PC-9 (cell line): ENCODE data around the gene HMGN1. TPM values are rescaled to one million over a fixed set of nuclear protein-coding genes. Genes with fewer than 3 reads are reported as not detected.

Experiments
- BruUV-seq: library from RNA; stranded (reverse); fragments of 400-500 nt; replicated peaks from 2 replicates; lab custom pipeline; 2021; lab: Mats Ljungman, UMichigan
- CTCF ChIA-PET: fragments of 300-600 bp; sonication (Branson Sonifier 250); formaldehyde crosslinking; loops from one replicate; lab custom pipeline; 2022; ENCODE audit warnings: antibody characterized with exemption; lab: Charles Lee
- POLR2A ChIA-PET: fragments of 300-600 bp; sonication (Branson Sonifier 250); formaldehyde crosslinking; loops from one replicate; lab custom pipeline; 2022; ENCODE audit warnings: antibody characterized with exemption; ENCODE audit not compliant: unreplicated experiment; lab: Charles Lee
- DNase-seq, 2 experiments: peaks; one replicate each; pipeline versions ENCODE4 v3.0.0 to v3.0.0-alpha.2; 2015 to 2022; ENCODE audit warnings: mixed read lengths in 1 of 2
- H2AFZ ChIP-seq: fragments of 200-600 bp; sonication (generic); 2 replicates; pipeline ENCODE4 v1.8.1; 2017; ENCODE audit warnings: antibody characterized with exemption
- H3F3A ChIP-seq: fragments of 200-600 bp; sonication (generic); 2 replicates; pipeline ENCODE4 v1.8.1; 2017; ENCODE audit warnings: antibody characterized with exemption, mild to moderate bottlenecking, low read depth; ENCODE audit not compliant: insufficient read depth
- H3K27ac ChIP-seq: fragments of 200-600 bp; sonication (generic); 2 replicates; pipeline ENCODE4 v1.6.1; 2016; ENCODE audit warnings: mixed run types
- H3K27me3 ChIP-seq: fragments of 200-600 bp; sonication (generic); 2 replicates; pipeline ENCODE4 v1.6.1; 2016; ENCODE audit warnings: low read depth, mixed run types; ENCODE audit not compliant: insufficient read depth
- H3K36me3 ChIP-seq: fragments of 200-600 bp; sonication (generic); 2 replicates; pipeline ENCODE4 v1.6.1; 2016; ENCODE audit warnings: low read depth, mixed run types
- H3K4me1 ChIP-seq: fragments of 200-600 bp; sonication (generic); replicated peaks from 2 replicates; pipeline ENCODE4 v1.6.1; 2016; ENCODE audit warnings: mixed run types; ENCODE audit not compliant: insufficient read depth
- H3K4me2 ChIP-seq: fragments of 200-600 bp; sonication (generic); 2 replicates; pipeline ENCODE4 v1.6.1; 2017; ENCODE audit warnings: mixed run types
- H3K4me3 ChIP-seq: fragments of 200-600 bp; sonication (generic); 2 replicates; pipeline ENCODE4 v1.6.1; 2016; ENCODE audit warnings: mixed run types
- H3K79me2 ChIP-seq: fragments of 200-600 bp; sonication (generic); 2 replicates; pipeline ENCODE4 v1.6.1; 2017; ENCODE audit warnings: low read depth, mixed run types
- H3K9me2 ChIP-seq: fragments of 200-600 bp; sonication (generic); 2 replicates; pipeline ENCODE4 v1.8.1; 2017; ENCODE audit warnings: mild to moderate bottlenecking; ENCODE audit not compliant: insufficient read depth
- H3K9me3 ChIP-seq: fragments of 200-600 bp; sonication (generic); 2 replicates; pipeline ENCODE4 v1.8.1; 2016; ENCODE audit warnings: low read depth; ENCODE audit not compliant: insufficient read depth
- H4K20me1 ChIP-seq: fragments of 200-600 bp; sonication (generic); 2 replicates; pipeline ENCODE4 v1.8.1; 2017; ENCODE audit not compliant: insufficient read depth
- EZH2 ChIP-seq: fragments of 200-600 bp; sonication (generic); IDR thresholded peaks from 2 replicates; pipeline ENCODE4 v1.8.0; 2017; ENCODE audit warnings: antibody characterized with exemption, low read depth
- intact Hi-C: fragments of 100-400 bp; cut with micrococcal nuclease; formaldehyde crosslinking; loops from one replicate; pipeline ENCODE4 v1.10.0; 2022; ENCODE audit not compliant: unreplicated experiment
- total RNA-seq: library from RNA; stranded (reverse); gene quantifications from 2 replicates; pipeline ENCODE4 v1.2.3, GENCODE V29; 2021
- TF ChIP-seq, protein P1 (sequence below): fragments of 200-600 bp; sonication (generic); conservative IDR thresholded peaks from 2 replicates; pipeline ENCODE4 v1.6.1; 2017; ENCODE audit warnings: mixed run types, antibody characterized with exemption, mild to moderate bottlenecking, moderate library complexity

HMGN1 gene
- total RNA-seq, 1 experiment from 2014 or later = 369 TPM

DNA sequence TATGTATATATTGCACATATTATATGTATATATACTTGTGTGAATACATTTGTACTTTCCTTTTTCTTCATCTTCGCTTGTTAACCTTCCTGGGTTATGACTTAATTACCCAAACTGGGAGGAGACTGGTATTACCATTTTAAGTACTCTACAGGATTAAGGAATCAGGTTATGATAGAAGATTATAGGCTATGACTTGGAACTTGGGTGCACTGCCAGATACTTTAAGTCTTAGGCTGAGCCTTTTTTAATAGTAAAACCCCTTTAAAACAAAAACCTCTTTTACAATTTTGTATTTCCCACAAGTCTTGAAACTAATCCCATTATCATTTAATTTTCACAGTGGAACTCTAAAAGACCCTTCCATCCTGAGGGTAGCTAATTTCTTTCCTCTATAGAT is 41.4 kb downstream of the HMGN1 start:
- intact Hi-C loops = no loop called here
- ChIA-PET POLR2A (no interaction called here), CTCF (no interaction called here)
- TF ChIP-seq, protein P1, sequence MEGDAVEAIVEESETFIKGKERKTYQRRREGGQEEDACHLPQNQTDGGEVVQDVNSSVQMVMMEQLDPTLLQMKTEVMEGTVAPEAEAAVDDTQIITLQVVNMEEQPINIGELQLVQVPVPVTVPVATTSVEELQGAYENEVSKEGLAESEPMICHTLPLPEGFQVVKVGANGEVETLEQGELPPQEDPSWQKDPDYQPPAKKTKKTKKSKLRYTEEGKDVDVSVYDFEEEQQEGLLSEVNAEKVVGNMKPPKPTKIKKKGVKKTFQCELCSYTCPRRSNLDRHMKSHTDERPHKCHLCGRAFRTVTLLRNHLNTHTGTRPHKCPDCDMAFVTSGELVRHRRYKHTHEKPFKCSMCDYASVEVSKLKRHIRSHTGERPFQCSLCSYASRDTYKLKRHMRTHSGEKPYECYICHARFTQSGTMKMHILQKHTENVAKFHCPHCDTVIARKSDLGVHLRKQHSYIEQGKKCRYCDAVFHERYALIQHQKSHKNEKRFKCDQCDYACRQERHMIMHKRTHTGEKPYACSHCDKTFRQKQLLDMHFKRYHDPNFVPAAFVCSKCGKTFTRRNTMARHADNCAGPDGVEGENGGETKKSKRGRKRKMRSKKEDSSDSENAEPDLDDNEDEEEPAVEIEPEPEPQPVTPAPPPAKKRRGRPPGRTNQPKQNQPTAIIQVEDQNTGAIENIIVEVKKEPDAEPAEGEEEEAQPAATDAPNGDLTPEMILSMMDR = no peak
- H3K4me2 ChIP-seq = no peak overlapping the region
- peaks cover 3% of the 10 kb centered on the region; the same call in 1 of the 2 replicates for H3F3A ChIP-seq
- H3K27ac ChIP-seq = no peak overlapping the region
- peaks cover 11% of the 10 kb centered on the region; the same call in 1 of the 2 replicates for H3K36me3 ChIP-seq
- H3K27me3 ChIP-seq = no peaks in the 10 kb centered on the region
- no TSS peak for BruUV-seq
- H2AFZ ChIP-seq = no peak overlapping the region
- H3K79me2 ChIP-seq = peaks cover 48% of the 10 kb centered on the region
- H3K4me3 ChIP-seq = no peak overlapping the region
- no peak for DNase-seq
- H3K9me3 ChIP-seq = no peaks in the 10 kb centered on the region
- no peaks in the 10 kb centered on the region for H3K9me2 ChIP-seq
- peaks cover 9% of the 10 kb centered on the region for H3K4me1 ChIP-seq
- peaks cover 22% of the 10 kb centered on the region; the same call in 1 of the 2 replicates for H4K20me1 ChIP-seq

DNA sequence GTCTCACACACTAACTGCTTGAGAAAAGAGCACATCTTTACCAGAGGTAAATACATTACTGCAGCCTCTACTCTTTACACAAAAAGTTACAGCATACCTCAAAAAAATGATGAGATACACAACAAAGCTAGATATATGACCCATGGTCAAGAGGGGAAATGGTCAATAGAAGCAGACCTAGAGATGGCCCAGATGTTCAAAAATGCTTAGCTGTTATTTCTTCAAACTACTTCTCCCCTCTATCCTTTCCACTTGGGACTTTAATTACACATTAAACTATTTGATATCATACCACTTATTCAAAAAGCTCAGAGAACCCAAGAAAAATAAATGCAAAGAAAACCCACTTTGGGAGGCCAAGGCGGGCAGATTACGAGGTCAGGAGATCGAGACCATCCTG is 48.3 kb downstream of the HMGN1 start:
- Histone ChIP-seq H3K4me3 (no peak overlapping the region), H4K20me1 (no peaks in the 10 kb centered on the region), H3K9me2 (no peaks in the 10 kb centered on the region), H3K27me3 (no peaks in the 10 kb centered on the region), H2AFZ (no peak overlapping the region), H3K9me3 (no peaks in the 10 kb centered on the region), H3K4me2 (no peak overlapping the region), H3K36me3 (peaks cover 5% of the 10 kb centered on the region), H3K4me1 (no peaks in the 10 kb centered on the region), H3K27ac (no peak overlapping the region), H3F3A (no peaks in the 10 kb centered on the region), H3K79me2 (peaks cover 6% of the 10 kb centered on the region; the same call in 1 of the 2 replicates)
- ChIA-PET CTCF (interaction anchor here (0.6 kb wide), 1 partner anchor 831 kb away, joined by 22 read pairs; no protein-coding TSS in a partner anchor), POLR2A (no interaction called here)
- TF ChIP-seq, protein P1 = no peak
- no peak for TF ChIP-seq EZH2
- intact Hi-C loops = no loop called here
- no peak for DNase-seq
- no TSS peak for BruUV-seq

DNA sequence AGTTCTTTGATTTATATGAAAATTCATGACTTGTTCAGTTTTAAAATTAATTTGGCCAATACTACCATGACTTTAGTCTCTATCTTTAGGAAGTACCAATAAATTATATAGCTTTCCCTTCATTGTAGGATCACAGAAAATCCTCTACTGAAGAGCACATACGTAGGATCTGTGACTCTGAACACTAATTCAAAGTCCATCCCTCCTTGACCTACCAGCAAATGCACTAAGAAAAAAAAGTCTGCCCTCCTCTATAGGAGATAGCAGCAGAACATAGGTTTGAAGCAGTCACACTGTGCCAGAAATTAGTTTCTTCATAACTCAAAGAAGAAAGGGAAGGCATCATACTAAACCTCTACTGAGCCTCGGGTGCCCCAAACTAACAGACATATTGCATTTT is 52.0 kb downstream of the HMGN1 start:
- Histone ChIP-seq H3K4me3 (no peak overlapping the region), H3F3A (no peaks in the 10 kb centered on the region), H3K27me3 (no peaks in the 10 kb centered on the region), H3K9me2 (no peaks in the 10 kb centered on the region), H3K79me2 (0 out of 2 replicates have a peak, but pooled peaks cover 3% of the 10 kb centered on the region), H3K27ac (no peak overlapping the region), H3K9me3 (no peaks in the 10 kb centered on the region), H3K4me2 (no peak overlapping the region), H4K20me1 (no peaks in the 10 kb centered on the region), H3K36me3 (peaks cover 8% of the 10 kb centered on the region), H3K4me1 (no peaks in the 10 kb centered on the region), H2AFZ (no peak overlapping the region)
- CTCF ChIA-PET = no interaction called here
- BruUV-seq = no TSS peak
- TF ChIP-seq, protein P1 = no peak
- no peak for TF ChIP-seq EZH2
- DNase-seq = no peak
- POLR2A ChIA-PET = interaction anchor here (0.5 kb wide), 1 partner anchor 13 kb away, joined by 3 read pairs; no protein-coding TSS in a partner anchor
- intact Hi-C loops = loop anchor here (5.0 kb wide), 1 partner anchor 35 kb away; no protein-coding TSS in a partner anchor

Other genes starting within 250 kb of the HMGN1 start
- 20.4 and 29.0 TPM in 2 replicates for gene PSMG1, start 165.6 kb downstream of the HMGN1 start, total RNA-seq
- gene BRWD1, start 35.5 kb downstream of the HMGN1 start, total RNA-seq = 38.9 and 42.9 TPM in 2 replicates
- 1.8 and 2.4 TPM in 2 replicates for gene LCA5L, start 96.7 kb upstream of the HMGN1 start, total RNA-seq
- 3.3 and 4.5 TPM in 2 replicates for gene SH3BGR, start 102.9 kb upstream of the HMGN1 start, total RNA-seq